A549 (cell line): Measurements from ENCODE around the gene COL5A1. TPM values are rescaled to one million over a fixed set of nuclear protein-coding genes. Genes with fewer than 3 reads are reported as not detected.

ENCODE experiments used
- ATAC-seq, 2 experiments: fragments of 200-7000 bp in 1 of 2; fragments of >200 bp in 1 of 2; cut with Nextera tagmentation in 1 of 2; cut with Tn5 transposase in 1 of 2; 3 replicates each; pipeline versions ENCODE4 v1.8.0 to v1.9.1; 2018 to 2020; ENCODE audit warnings: mild to moderate bottlenecking in 1 of 2, moderate library complexity in 1 of 2
- CTCF ChIA-PET: fragments of 300-600 bp; sonication (Branson Sonifier 250); formaldehyde crosslinking; extraction: SDS; loops from one replicate; lab custom pipeline; 2021; ENCODE audit warnings: antibody characterized with exemption, inconsistent platforms; lab: Yijun Ruan, JAX
- POLR2A ChIA-PET: fragments of 350-600 bp; formaldehyde crosslinking; extraction: SDS; loops from one replicate; lab custom pipeline; 2021; ENCODE audit warnings: antibody characterized with exemption, inconsistent platforms; lab: Yijun Ruan, JAX
- DNase-seq, 2 experiments: peaks; one replicate each; pipeline versions ENCODE4 v3.0.0 to v3.0.0-alpha.2; 2011 to 2016; ENCODE audit warnings: low read depth in 1 of 2, low spot score in 1 of 2
- FAIRE-seq: peaks from 2 replicates; lab custom pipeline; 2011; peaks lifted over from hg19 to GRCh38; lab: Jason Lieb, UNC
- H3K27ac ChIP-seq, 2 experiments: fragments of >200 bp; sonication (Bioruptor Twin); formaldehyde crosslinking; 3 replicates each; pipeline ENCODE4 v1.5.1; 2016 to 2017
- H3K4me1 ChIP-seq: fragments of >200 bp; sonication (Bioruptor Twin); formaldehyde crosslinking; 3 replicates; pipeline ENCODE4 v1.6.1; 2016
- H3K4me2 ChIP-seq: fragments of >200 bp; sonication (Bioruptor Twin); formaldehyde crosslinking; 3 replicates; pipeline ENCODE4 v1.6.1; 2016
- H3K4me3 ChIP-seq: fragments of >200 bp; sonication (Bioruptor Twin); formaldehyde crosslinking; 3 replicates; pipeline ENCODE4 v1.5.1; 2016
- H3K9me3 ChIP-seq: fragments of >200 bp; sonication (Bioruptor Twin); formaldehyde crosslinking; 3 replicates; pipeline ENCODE4 v1.6.1; 2016
- BCL3 ChIP-seq: fragments of >200 bp; sonication (Bioruptor Twin); formaldehyde crosslinking; IDR thresholded peaks from 3 replicates; pipeline ENCODE4 v1.6.1; 2016
- BHLHE40 ChIP-seq: IDR thresholded peaks from 2 replicates; pipeline ENCODE4 v1.6.1; 2012; ENCODE audit warnings: low read depth, low read length, inconsistent platforms
- CBX8 ChIP-seq: fragments of 200-600 bp; sonication (generic); IDR thresholded peaks from 2 replicates; pipeline ENCODE4 v1.6.1; 2016
- EHF ChIP-seq: fragments of 250-450 bp; sonication (Bioruptor Pico); IDR thresholded peaks from 2 replicates; pipeline ENCODE4 v1.5.0; 2020; ENCODE audit warnings: mild to moderate bottlenecking
- ESRRA ChIP-seq: fragments of 150-350 bp; IDR thresholded peaks from 2 replicates; pipeline ENCODE4 v1.6.1; 2014; ENCODE audit warnings: mild to moderate bottlenecking, low read length, borderline replicate concordance
- FOXS1 ChIP-seq: fragments of 250-450 bp; sonication (Bioruptor Pico); IDR thresholded peaks from 2 replicates; pipeline ENCODE4 v1.5.0; 2020; ENCODE audit warnings: mild to moderate bottlenecking, moderate library complexity
- GATA3 ChIP-seq: IDR thresholded peaks from 2 replicates; pipeline ENCODE4 v1.6.1; 2012; ENCODE audit warnings: borderline replicate concordance
- KDM5A ChIP-seq: fragments of 200-600 bp; sonication (generic); IDR thresholded peaks from 2 replicates; pipeline ENCODE4 v1.6.1; 2016; ENCODE audit warnings: antibody characterized with exemption, mild to moderate bottlenecking
- MAX ChIP-seq: IDR thresholded peaks from 2 replicates; pipeline ENCODE4 v1.6.1; 2012
- MAZ ChIP-seq: fragments of 150-350 bp; IDR thresholded peaks from 2 replicates; pipeline ENCODE4 v1.6.1; 2014; ENCODE audit warnings: antibody characterized with exemption, low read depth, low read length, borderline replicate concordance
- MYC ChIP-seq: IDR thresholded peaks from 2 replicates; pipeline ENCODE4 v1.6.1; 2012; ENCODE audit warnings: mild to moderate bottlenecking, inconsistent platforms, low read length, improper control_type of control experiment, borderline replicate concordance
- NFE2L2 ChIP-seq: fragments of 150-350 bp; conservative IDR thresholded peaks from 2 replicates; pipeline ENCODE4 v1.6.1; 2014; ENCODE audit warnings: low read length
- SREBF2 ChIP-seq: fragments of 450-650 bp; IDR thresholded peaks from 2 replicates; pipeline ENCODE4 v1.6.1; 2014; ENCODE audit warnings: mild to moderate bottlenecking, moderate library complexity
- WGBS: methylation state at CpG from one replicate; pipeline ENCODE4 v1.1.6; 2017; ENCODE audit errors: missing lambda C conversion rate; 5-methylcytosine and 5-hydroxymethylcytosine counted together
- polyA plus RNA-seq, 4 experiments: library from polyadenylated mRNA; depleted of rRNA in 3 of 4; stranded (reverse); fragments of >200 nt; fragmentation: RNase III in 1 of 4; extraction: RNeasy Plus Mini Kit Qiagen cat#74134 plus additional on column Dnase treatment in 1 of 4; gene quantifications; 2 replicates in 3 of 4; 3 replicates in 1 of 4; pipeline ENCODE4 v1.2.3, GENCODE V29; 2011 to 2017
- TF ChIP-seq, protein P1 (sequence below): fragments of >200 bp; sonication (Bioruptor Twin); formaldehyde crosslinking; IDR thresholded peaks from 3 replicates; pipeline ENCODE4 v1.5.1; 2016
- TF ChIP-seq, protein P2 (sequence below): fragments of 150-350 bp; IDR thresholded peaks from 2 replicates; pipeline ENCODE4 v1.6.1; 2014; ENCODE audit warnings: low read depth, mild to moderate bottlenecking, low read length

The COL5A1 gene
- polyA plus RNA-seq, 2 of the 4 experiments (the other 2 are of a cell fraction) = 16.1 to 67.5 TPM

GRCh38 chr9:134823623-134824022 lies 182.0 kb downstream of the COL5A1 start:
- 82% methylated on average over 7 of the region's 7 CpGs for WGBS
- FAIRE-seq = no peak
- no peak overlapping the region for H3K4me2 ChIP-seq
- CTCF ChIA-PET = interaction anchor here (1.1 to 1.8 kb wide), 4 partner anchors 8 to 15 kb away, joined by 3 to 5 read pairs (median 4); no protein-coding TSS in a partner anchor
- no peaks in the 10 kb centered on the region for H3K9me3 ChIP-seq
- DNase-seq = no peak
- H3K27ac ChIP-seq = no peak overlapping the region
- POLR2A ChIA-PET = no interaction called here
- TF ChIP-seq MAZ = no peak
- TF ChIP-seq, all 56 proteins: peak for 0
- H3K4me3 ChIP-seq = no peak overlapping the region
- no peaks in the 10 kb centered on the region for H3K4me1 ChIP-seq
- no peak for ATAC-seq

DNA sequence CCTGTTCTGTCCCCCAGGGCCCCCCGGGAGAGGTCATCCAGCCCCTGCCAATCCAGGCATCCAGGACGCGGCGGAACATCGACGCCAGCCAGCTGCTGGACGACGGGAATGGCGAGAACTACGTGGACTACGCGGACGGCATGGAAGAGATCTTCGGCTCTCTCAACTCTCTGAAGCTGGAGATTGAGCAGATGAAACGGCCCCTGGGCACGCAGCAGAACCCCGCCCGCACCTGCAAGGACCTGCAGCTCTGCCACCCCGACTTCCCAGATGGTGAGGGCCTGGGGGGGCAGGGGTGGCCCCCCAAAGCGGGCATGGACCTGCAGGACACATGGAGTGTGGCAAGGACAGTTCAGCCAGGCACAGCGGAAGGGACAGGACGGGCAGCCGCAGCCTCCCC lies 183.0 kb downstream of the COL5A1 start:
- POLR2A ChIA-PET = no interaction called here
- FAIRE-seq (no peak), ATAC-seq (no peak), DNase-seq (no peak)
- WGBS = 90% methylated on average over 15 of the region's 23 CpGs
- Histone ChIP-seq H3K4me1 (no peaks in the 10 kb centered on the region), H3K9me3 (no peaks in the 10 kb centered on the region), H3K4me2 (no peak overlapping the region), H3K4me3 (no peak overlapping the region), H3K27ac (no peak overlapping the region)
- TF ChIP-seq NFE2L2 (no peak), MAZ (no peak), SREBF2 (no peak), GATA3 (no peak), EHF (CRISPR knock-in tag) (no peak), BHLHE40 (no peak)
- TF ChIP-seq, protein P1, sequence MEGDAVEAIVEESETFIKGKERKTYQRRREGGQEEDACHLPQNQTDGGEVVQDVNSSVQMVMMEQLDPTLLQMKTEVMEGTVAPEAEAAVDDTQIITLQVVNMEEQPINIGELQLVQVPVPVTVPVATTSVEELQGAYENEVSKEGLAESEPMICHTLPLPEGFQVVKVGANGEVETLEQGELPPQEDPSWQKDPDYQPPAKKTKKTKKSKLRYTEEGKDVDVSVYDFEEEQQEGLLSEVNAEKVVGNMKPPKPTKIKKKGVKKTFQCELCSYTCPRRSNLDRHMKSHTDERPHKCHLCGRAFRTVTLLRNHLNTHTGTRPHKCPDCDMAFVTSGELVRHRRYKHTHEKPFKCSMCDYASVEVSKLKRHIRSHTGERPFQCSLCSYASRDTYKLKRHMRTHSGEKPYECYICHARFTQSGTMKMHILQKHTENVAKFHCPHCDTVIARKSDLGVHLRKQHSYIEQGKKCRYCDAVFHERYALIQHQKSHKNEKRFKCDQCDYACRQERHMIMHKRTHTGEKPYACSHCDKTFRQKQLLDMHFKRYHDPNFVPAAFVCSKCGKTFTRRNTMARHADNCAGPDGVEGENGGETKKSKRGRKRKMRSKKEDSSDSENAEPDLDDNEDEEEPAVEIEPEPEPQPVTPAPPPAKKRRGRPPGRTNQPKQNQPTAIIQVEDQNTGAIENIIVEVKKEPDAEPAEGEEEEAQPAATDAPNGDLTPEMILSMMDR = no peak
- TF ChIP-seq, protein P2, sequence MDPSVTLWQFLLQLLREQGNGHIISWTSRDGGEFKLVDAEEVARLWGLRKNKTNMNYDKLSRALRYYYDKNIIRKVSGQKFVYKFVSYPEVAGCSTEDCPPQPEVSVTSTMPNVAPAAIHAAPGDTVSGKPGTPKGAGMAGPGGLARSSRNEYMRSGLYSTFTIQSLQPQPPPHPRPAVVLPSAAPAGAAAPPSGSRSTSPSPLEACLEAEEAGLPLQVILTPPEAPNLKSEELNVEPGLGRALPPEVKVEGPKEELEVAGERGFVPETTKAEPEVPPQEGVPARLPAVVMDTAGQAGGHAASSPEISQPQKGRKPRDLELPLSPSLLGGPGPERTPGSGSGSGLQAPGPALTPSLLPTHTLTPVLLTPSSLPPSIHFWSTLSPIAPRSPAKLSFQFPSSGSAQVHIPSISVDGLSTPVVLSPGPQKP = no peak
- CTCF ChIA-PET = interaction anchor here (1.8 kb wide), 1 partner anchor 9 kb away, joined by 5 read pairs; no protein-coding TSS in a partner anchor

GRCh38 chr9:134825025-134825424 lies 183.4 kb downstream of the COL5A1 start:
- ChIA-PET POLR2A (no interaction called here), CTCF (no interaction called here)
- no peak overlapping the region for H3K4me2 ChIP-seq
- no peaks in the 10 kb centered on the region for H3K4me1 ChIP-seq
- WGBS = 70% methylated on average over 9 of the region's 10 CpGs
- H3K9me3 ChIP-seq = no peaks in the 10 kb centered on the region
- TF ChIP-seq MYC (no peak), BCL3 (no peak), KDM5A (no peak), MAX (no peak), ESRRA (no peak), CBX8 (no peak), FOXS1 (no peak)
- FAIRE-seq (no peak), DNase-seq (no peak), ATAC-seq (no peak)
- no peak overlapping the region for H3K27ac ChIP-seq
- no peak overlapping the region for H3K4me3 ChIP-seq
